ENCODE results near the gene NAGLU.

Gene NAGLU

DNA sequence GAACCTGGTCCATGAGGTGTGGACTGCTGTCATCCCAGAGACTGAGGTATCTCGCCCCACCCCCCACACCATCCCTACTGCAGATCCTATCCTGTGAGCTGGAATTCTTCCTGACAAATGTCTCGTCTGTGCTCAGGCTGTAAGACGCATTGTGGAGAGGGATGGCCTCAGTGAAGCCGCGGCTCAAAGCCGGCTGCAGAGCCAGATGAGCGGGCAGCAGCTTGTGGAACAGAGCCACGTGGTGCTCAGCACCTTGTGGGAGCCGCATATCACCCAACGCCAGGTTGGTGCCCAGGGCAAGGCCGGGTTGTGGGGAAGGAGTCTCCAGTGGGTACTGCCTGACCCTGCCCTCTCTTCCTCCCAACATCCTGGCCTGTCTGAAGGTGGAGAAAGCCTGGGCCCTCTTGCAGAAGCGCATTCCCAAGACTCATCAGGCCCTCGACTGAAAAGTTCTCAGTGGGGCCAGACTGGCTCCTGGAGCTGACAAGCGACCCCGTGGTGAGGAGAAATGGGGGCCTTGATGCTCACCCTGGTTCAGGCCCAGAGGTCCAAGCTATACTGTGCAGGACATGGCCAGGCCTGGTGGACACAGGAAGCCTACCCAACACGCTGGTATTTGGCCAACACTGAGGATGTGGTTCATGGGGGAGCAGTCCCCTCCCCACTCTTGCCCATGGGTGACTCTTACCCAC, 29.6 kb downstream of the NAGLU start:
- DNase-seq = no peak

DNA sequence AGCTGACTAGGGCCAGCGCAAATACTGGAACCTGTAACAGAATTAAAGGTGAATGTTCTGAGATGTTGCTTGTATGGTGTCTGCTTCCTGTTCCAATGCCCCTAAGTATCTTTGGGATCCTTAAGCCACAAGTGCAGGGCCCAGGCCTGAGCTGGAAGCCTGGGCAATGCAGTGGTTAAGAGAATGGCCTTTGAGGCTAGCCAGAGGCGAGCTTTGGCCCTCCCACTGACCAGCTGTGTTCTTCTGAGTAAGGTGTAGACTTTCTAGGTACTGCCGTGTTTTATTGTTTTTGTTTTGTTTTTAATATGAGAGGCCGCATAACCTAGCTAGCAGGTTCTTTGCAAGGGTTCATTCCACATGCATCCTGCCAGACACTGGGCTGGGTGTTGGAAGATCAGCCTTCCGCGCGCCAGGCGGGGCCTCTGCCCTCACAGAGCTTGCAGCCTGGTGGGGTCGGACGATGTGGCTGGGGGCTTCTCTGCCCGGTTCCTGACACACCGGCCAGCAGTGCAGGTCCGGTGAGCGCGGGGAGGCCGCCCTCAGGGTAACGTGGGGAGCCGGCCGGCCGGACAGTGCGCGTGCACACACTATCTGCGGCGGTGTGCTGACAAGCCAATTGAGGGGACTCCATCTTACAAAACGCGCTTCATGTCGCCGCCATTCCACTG, 30.3 kb downstream of the NAGLU start:
- no peak for DNase-seq

GRCh38 chr17:42566883-42567573, 31.0 kb downstream of the NAGLU start, which contains the start of gene MLX:
Gene MLX, plus strand, starts transcription at chr17:42567100. Its CDS starts 25 bp downstream, at chr17:42567125.
- no peak for DNase-seq

DNA sequence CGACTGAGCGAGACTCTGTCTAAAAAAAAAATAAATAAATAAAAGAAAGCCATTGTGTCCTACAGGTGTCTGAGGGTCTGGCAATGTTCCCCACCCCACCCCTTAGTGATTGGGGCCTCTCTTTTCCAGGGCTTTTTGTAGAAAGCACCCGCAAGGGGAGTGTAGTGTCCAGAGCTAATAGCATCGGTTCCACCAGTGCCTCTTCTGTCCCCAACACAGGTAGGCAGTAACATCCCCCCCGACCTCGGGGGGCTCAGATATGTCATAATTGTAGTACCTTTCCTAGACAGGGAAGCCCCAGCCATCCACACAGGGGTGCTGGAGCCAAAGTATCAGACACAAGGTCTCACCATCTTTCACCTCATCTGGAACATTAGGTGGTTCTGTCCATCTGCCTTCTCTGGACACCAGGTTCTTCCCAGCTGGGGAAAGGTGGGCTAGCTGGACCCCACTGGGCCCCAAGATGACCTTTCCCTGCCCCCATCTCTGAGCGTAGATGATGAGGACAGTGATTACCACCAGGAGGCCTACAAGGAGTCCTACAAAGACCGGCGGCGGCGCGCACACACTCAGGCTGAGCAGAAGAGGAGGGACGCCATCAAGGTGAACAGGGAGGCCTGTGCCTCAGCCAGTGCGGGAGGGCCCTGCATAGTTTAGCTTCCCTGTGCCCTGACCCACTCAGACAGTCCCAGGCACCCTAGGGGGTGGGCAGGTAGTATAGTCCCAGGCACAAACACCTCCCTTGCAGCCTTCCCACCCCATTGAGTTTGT, 32.5 kb downstream of the NAGLU start:
- no peak for DNase-seq

DNA sequence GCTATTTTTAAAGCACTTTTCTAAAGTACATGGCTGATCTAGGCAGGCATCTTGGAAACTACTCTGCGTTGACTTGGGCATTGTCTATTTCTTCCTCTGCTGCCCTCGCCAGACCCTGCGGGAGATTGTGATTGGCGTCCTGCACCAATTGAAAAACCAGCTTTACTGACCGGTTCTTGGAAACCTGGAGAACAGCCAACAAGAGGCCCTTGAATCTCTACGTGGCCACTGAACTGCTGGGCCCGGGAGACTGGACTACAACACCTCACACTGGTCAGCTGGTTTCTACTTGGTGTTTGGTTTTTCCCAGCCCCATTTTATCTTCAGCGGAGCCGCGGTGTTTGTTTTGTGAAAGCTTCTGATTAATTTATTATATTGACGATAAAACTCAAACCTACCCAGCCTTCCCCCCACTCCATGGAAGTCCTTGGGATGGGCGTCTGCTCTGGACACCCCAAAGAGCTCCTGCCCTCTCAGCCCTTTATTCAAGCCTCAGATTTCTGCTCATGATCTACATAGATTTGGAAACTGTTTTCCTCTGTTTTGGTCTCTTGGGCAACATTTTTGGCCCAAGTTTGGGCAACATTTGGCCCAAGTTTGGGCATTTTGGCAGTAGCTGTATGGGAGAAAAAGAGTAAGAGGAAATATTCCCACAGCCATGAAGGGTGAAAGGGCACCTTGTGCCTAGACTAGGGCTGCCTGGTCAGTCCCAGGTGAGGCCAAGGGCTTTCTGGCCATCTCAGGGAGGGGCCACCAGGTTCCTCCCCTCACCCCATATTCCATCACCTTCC, 35.6 kb downstream of the NAGLU start:
- no peak for DNase-seq

DNA sequence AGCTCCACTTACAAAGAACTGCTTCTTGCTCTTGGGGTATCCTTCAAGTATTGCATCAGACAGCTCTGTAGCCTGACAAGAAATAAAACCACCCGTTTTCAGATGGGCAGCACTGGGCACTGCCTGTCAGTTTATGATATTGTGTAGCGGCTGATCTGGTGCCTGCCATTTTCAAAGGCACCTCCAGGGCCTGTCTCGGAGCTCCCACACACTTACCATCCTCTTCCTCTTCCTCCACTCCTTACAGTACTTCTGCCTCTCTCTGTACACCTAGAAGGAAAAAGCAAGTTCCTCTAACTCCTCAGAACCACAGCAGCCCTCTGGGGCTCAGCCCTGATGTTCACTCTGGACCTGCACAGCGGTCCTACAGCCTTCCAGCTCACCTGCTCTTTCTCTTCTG, 37.1 kb downstream of the NAGLU start:
- no peak for DNase-seq

DNA sequence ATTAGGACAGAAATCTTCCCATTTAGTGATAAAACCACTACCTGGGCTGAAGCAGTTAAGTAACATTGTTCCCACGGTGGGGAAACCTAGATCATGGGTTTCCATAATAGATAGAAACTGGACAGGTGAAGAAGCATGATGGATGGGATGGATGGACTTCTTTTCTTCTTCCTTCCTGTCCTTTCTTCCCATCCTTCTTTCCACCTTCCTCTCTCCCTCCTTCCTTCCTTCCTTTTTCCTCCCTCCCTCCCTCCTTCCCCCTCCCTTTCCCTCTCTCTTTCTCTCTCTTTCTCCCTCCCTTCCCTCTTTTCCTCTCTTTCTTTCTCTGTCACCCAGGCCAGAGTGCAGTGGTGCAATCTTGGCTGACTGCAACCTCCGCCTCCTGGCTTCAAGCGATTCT, 38.4 kb downstream of the NAGLU start:
- DNase-seq = no peak

- no peak for DNase-seq
Observed at GRCh38 chr17:42577140-42577531, 41.1 kb downstream of the NAGLU start.

GRCh38 chr17:42577532-42578281, 41.7 kb downstream of the NAGLU start, which contains the start of gene PSMC3IP:
Gene PSMC3IP, minus strand, starts transcription at chr17:42577729. Its CDS starts 43 bp downstream, at chr17:42577686.
- DNase-seq = peak; percentile 95

- DNase-seq = no peak
Observed at GRCh38 chr17:42578282-42578869, 42.3 kb downstream of the NAGLU start.

- DNase-seq = no peak
Observed at GRCh38 chr17:42579794-42580551, 43.9 kb downstream of the NAGLU start.

DNA sequence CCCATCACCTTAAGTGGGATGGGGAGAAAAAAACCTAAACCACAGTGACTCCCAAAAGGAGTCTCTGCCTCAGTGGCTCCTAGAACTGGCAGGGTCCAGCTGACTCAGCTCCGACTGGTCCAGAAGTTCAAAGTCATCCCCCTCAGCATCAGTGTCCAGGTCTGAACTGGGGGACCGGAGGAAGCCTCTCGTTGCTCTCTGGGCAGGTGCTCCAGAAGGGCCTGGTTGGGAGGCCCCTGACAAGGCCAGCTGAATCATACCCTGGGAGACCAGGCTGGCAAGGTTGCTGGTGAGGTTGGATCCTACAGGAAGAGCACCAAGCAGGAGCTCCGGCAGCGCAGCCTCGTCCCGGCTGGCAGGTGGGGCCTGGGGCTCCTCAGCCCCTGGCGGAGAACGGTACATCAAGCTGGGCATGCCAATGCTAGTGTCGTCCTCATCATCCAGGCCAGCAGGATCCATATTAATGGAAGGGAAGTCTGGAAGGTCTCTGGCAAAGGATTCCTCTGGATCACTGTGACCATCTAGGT, 45.8 kb downstream of the NAGLU start:
- DNase-seq = no peak

DNA sequence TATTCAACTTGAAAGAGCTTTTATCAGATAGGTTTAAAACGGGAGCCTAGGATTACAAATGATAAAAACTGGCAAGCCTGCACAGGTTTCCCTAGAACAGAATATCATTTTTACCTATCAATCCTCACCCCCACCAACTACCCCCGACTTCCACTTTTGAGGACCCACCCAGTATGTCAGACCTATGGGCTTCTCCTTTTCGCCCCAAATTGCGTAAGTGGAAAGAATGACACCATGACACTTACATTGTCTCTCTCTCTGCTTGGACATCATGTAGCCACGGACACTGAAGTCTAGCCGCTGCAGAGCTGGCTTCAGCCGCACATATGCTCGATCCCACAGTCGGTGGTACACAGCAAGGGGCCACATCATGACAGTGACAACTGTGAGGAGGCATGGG, 48.8 kb downstream of the NAGLU start:
- DNase-seq = no peak

DNA sequence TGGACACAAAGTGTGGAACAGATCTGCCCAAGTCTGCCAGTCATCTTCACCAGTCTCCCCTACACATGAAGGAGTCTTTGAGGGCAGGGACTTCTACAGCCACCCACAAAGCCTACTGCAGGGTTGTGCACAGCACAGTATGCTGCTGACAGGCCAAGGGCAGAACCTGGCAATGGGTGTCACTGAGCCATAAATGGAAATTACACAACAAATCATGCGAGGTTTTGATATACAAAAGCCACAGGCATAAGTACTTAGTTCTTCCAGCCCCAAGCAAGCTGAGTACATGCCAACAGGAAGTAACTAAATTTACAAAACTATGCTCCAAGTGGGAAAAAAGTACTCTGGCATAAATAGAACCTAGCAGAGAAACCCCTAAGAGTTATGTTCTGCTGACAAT, 49.3 kb downstream of the NAGLU start:
- no peak for DNase-seq

DNA sequence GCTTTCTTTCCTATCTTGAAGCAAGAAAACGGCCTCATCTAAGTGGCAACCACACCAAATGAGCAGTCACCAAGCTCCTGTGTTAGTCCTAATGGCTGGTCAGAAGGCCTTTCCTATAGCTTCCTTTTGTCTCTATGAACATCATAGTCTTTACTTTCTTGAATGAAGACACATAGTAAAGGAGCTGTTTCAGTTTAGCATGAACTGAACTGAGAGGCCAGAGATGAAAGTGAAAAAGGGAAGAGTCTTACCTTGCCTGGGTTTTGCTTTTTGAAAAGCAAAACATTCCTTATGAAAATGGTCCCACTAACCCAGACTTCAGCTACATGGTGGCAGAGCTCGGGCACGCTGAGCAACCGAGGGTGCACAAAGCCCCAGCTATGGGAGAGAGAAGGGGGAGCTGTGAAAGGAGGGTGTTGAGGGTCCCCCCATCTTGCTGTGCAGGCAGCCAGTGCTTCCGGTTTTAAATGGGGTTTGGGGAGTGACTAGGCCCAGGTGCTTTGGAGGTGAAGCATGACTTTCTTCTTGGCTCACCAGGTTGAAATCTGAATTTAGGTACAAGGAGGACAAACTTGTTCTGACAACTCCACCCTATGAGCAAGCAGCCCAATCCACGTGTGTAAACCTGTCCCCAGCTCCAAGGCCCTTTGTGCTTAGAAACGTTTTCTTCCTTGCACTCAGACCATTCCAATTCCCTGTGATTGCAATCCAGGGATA, 50.6 kb downstream of the NAGLU start:
- DNase-seq = no peak

DNA sequence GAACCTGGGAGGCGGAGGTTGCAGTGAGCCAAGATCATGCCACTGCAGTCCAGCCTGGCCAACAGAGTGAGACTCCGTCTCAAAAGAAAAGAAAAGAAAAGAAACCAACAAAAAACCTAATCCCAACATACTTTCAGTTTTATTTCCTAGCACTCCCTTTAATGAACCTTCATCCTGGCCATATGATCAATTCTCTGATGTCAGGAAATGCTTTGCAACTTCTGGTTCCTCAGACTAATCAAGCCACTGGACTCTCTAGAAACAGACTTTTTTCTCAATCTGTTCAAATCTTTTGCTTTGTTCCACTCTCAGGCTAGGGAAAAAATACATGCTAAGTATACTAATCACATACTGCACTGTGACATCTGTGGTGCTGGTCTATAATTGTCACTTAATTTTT, 54.8 kb downstream of the NAGLU start:
- DNase-seq = no peak

DNA sequence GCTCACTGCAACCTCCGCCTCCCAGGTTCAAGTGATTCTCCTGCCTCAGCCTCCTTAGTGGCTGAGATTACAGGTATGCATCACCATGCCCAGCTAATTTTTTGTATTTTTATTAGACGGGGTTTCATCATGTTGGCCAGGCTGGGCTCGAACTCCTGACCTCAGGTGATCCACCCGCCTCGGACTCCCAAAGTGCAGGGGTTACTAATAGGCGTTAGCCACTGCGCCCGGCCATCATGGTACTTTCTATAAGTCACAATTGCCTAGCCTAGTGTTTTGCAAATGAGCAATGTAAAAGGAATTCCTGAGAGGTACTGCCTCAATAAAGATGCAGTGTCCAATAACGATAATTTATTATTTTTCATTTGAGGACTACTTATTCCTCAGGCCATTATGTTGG, 55.4 kb downstream of the NAGLU start:
- DNase-seq = no peak
